Measurements from ENCODE around the gene ZMIZ1.

The ZMIZ1 gene

DNA sequence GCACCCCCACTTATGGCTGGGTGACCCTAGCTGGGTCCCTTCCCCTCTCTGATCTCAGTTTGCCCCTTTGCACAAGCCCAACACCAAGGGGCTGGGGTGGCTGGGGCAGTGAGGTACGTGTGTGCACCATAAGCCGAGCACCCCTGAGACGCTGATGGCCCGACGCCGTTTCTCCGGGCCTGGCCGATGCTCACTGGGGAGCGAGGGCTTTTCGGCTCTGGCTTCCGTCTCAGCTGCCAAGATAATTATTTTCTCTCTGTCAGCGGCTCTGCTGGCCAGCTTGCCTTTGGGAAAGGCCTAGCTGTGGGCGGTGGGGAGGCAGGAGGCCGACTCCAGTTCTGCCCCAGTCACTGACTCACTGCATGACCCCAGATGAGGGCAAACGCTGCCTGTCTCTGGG, 91.0 kb downstream of the ZMIZ1 start:
- no peak overlapping the region for H3K27ac ChIP-seq

GRCh38 chr10:79160191-79160590, 91.4 kb downstream of the ZMIZ1 start:
- H3K27ac ChIP-seq, result no peak overlapping the region
- TF ChIP-seq ZFX (IDR thresholded peaks at IDR 0.05) (no peak), CTCF (conservative IDR thresholded peaks at IDR 0.05) (no peak)

More for the DNA sequence above, 91.0 kb downstream of the ZMIZ1 start:
- TF ChIP-seq ZFX (IDR thresholded peaks at IDR 0.05) (no peak), CTCF (conservative IDR thresholded peaks at IDR 0.05) (no peak)

- no peak for TF ChIP-seq CTCF (conservative IDR thresholded peaks at IDR 0.05)
- no peak for TF ChIP-seq ZFX (IDR thresholded peaks at IDR 0.05)
- no peak overlapping the region for H3K27ac ChIP-seq
Observed at GRCh38 chr10:79161557-79161956, 92.8 kb downstream of the ZMIZ1 start.

- TF ChIP-seq ZFX (IDR thresholded peaks at IDR 0.05) (no peak), CTCF (conservative IDR thresholded peaks at IDR 0.05) (no peak)
- no peak overlapping the region for H3K27ac ChIP-seq
Observed at GRCh38 chr10:79162022-79162421, 93.3 kb downstream of the ZMIZ1 start.

DNA sequence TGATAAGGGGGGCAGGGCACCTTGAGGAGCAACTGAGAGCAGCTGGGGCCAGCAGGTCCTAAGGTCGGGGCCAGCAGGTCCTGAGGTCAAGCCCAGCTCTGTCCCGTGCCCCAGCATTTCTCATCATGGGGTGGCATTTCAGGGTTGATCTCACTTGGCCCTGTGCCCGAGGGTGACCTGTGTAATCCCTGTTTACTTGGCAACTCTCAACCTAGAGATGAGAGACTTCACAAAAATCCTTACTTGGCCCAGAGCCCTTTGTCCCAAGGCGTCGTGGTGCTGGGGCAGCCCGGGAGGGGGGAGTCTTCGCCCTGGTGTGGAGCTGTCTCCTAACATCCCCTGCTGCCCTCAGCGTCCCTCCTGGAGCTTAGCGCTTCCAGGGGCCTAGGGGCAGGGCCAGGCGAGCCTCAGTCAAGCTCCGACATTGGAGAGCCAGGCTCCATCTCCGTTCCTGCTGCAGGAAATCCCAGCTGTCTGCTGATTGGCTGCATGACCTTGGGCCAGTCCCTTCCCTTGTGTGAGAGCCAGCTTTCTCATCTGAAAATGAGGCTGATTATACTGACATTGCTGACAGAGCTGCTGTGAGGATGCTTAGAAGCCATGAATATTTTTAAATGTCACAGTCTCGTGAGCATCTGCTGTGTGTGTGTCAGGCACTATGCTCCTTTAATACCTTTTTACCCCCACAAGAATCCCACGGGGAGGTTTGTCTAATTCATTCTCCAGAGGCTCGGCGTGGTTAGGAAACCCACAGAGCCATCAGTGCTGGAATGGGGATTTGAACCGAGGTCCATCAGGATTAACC, 94.3 kb downstream of the ZMIZ1 start:
- TF ChIP-seq CTCF (conservative IDR thresholded peaks at IDR 0.05), result no peak
- no peak for TF ChIP-seq ZFX (IDR thresholded peaks at IDR 0.05)
- H3K27ac ChIP-seq, result no peak overlapping the region

DNA sequence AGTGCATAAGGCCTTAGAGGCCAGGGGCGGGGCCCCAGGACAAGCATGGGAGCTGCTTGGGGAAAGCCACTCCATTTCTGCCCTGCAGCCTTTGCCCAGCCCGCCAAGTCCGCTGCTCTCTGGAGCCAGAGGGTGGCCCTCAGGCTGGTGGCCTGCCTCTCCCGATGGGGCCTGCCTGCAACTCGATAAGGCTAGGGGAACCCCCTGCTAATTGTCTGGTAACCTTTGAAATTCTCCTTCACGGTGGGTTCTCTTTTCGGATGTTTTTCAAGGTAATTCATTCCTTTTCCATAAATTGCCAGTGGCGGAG, 94.9 kb downstream of the ZMIZ1 start:
- TF ChIP-seq ZFX (IDR thresholded peaks at IDR 0.05) (no peak), CTCF (conservative IDR thresholded peaks at IDR 0.05) (no peak)
- no peak overlapping the region for H3K27ac ChIP-seq

DNA sequence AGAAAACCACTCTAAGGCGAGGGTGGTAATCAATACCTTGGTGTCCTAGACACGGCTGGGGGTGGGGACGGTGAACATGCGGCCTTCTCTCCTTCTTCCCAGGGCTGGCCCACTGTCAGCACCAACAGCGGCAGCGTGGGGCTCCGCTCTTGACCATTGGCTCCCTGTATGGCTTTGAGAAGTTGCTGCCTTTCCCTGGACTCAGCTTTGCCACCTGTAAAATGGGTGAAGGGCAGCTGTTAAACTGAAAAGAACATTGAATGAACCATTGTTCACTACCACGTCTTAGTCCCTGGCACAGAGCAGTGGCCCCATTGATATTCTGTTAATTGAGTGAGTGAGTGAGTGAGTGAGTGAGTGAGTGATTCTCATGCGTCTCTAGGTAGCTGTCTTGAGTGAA, 95.3 kb downstream of the ZMIZ1 start:
- no peak overlapping the region for H3K27ac ChIP-seq
- TF ChIP-seq ZFX (IDR thresholded peaks at IDR 0.05) (no peak), CTCF (conservative IDR thresholded peaks at IDR 0.05) (no peak)
